ENCODE results near the gene CTSE.

CTSE gene

DNA sequence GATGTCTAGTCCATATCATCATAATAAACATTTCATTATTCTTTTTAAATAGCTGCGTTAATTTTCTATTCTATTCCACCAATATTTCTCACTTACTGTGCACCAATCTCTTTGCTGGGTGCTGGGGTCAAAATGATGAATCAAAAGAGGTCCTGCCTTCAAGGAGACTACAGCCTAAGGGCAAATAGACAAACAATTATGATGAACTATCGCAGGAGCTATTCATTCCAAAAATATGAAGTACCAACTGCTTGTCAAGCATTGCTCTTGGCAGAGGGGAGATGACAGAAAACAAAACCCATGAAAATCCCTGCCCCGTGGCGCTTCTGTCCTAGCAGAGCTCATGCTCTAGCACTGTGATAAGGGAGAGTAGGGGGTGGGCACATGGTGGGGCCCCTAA lies 51.6 kb downstream of the CTSE start:
- no peak for DNase-seq (ENCODE audit: low spot score)
- TF ChIP-seq CTCF (IDR thresholded peaks at IDR 0.05; ENCODE audit: extremely low read depth, missing control alignments): no peak

- no peak for DNase-seq (ENCODE audit: low spot score)
- no peak for TF ChIP-seq CTCF (IDR thresholded peaks at IDR 0.05; ENCODE audit: extremely low read depth, missing control alignments)
Measured at GRCh38 chr1:205971082-205971481, 52.6 kb downstream of the CTSE start.

- no peak for TF ChIP-seq CTCF (IDR thresholded peaks at IDR 0.05; ENCODE audit: extremely low read depth, missing control alignments)
- no peak for DNase-seq (ENCODE audit: low spot score)
Measured at GRCh38 chr1:205970486-205970885, 53.2 kb downstream of the CTSE start.

DNA sequence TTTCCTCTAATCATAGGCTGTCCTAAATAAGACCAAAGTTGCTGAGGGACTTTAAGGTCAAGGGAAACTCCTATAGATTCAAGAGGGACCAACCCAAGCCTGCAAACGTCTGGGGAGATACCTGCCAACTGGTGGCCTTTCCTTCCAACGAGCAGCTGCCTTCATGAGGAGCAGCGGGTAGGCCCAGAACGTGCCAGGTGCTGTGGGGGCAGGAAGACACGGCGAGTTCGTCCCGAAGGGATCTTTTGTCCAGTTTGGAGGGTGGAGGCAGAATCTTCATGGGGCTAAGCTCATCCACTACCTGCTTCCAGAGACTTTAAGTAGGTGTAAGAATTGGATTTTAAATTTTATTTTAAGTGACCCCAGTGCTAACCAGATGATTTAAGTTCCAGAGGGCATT lies 54.5 kb downstream of the CTSE start:
- TF ChIP-seq CTCF (IDR thresholded peaks at IDR 0.05; ENCODE audit: extremely low read depth, missing control alignments): no peak
- no peak for DNase-seq (ENCODE audit: low spot score)

GRCh38 chr1:205967554-205968335 lies 56.0 kb downstream of the CTSE start:
- no peak for TF ChIP-seq CTCF (IDR thresholded peaks at IDR 0.05; ENCODE audit: extremely low read depth, missing control alignments)
- DNase-seq (ENCODE audit: low spot score): no peak

GRCh38 chr1:205965036-205965884 lies 58.4 kb downstream of the CTSE start:
- DNase-seq (ENCODE audit: low spot score): no peak
- TF ChIP-seq CTCF (IDR thresholded peaks at IDR 0.05; ENCODE audit: extremely low read depth, missing control alignments): no peak
